Left ventricle myocardium inferior (tissue), 1 donor: ENCODE data around the gene GPR39. TPM values are rescaled to one million over a fixed set of nuclear protein-coding genes. Genes with fewer than 3 reads are reported as not detected.

Experiments
- DNase-seq: peaks from one replicate; pipeline ENCODE4 v3.0.0-alpha.2; 2020
- H3K27ac ChIP-seq: fragments of 200-600 bp; replicated peaks from 2 replicates; pipeline ENCODE4 v1.8.0; 2021
- H3K27me3 ChIP-seq: fragments of 200-600 bp; 2 replicates; pipeline ENCODE4 v1.8.0; 2021; ENCODE audit warnings: low read depth
- H3K36me3 ChIP-seq: fragments of 200-600 bp; 2 replicates; pipeline ENCODE4 v1.8.0; 2021
- H3K4me1 ChIP-seq: fragments of 200-600 bp; 2 replicates; pipeline ENCODE4 v1.8.0; 2021
- H3K4me3 ChIP-seq: fragments of 200-600 bp; 2 replicates; pipeline ENCODE4 v1.8.0; 2021; ENCODE audit warnings: mild to moderate bottlenecking, moderate library complexity
- H3K9me3 ChIP-seq: fragments of 200-600 bp; replicated peaks from 2 replicates; pipeline ENCODE4 v1.8.0; 2021
- intact Hi-C: fragments of 100-400 bp; cut with micrococcal nuclease; formaldehyde crosslinking; loops from one replicate; pipeline ENCODE4 v1.11.0; 2022
- total RNA-seq: library from RNA; stranded (reverse); fragmentation: NEBNext Ultra II Directional; extraction: Animal tissue kit (Norgen Biotek cat#: 25700); gene quantifications from one replicate; pipeline ENCODE4 v1.2.1, GENCODE V29; 2021
- TF ChIP-seq, protein P1 (sequence below): fragments of 200-600 bp; IDR thresholded peaks from 2 replicates; pipeline ENCODE4 v1.8.0; 2021; ENCODE audit warnings: antibody characterized with exemption, mild to moderate bottlenecking, borderline replicate concordance
- donor health status: DM: no; HTN: yes; CAD: no; lungs with severe emphysema.

GPR39 gene
- total RNA-seq, 1 donor from 2014 or later, result not detected

DNA sequence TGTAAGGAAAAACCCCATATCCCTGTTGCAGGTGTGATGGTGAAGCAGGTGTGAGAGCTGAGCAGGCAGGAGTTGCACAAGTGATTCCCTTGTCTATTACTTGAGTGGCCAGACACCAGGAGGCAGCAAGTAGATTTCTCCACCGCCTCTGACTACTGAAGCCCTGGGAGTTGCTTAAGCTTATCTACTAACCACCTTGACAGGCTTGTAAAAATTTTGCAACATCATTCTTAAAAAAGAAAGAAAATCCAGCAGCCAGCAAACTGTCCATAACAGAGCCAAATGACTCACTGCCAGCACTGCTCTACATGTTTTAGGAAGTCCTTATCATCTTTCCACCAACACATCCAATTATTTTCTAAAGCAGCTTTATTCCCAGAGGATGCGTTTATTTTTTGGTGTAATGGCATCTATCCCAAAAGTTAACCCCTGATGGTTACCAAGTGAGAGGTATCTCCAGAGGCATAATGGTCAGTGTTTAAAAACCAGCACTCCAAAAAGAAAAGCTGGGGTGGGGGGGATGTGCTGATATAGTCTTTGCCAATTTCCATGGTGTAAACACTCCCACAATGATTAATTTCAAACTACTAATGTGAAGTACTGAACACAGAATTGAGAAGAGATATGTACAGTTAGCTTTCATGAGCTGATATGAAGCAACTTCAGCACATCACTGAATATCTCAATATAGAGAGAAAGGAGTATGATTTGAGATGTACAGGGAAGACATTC lies 16.3 kb upstream of the GPR39 start:
- H3K36me3 ChIP-seq, result no peaks in the 10 kb centered on the region
- no peak overlapping the region for H3K27ac ChIP-seq
- intact Hi-C loops, result no loop called here
- peaks cover 2% of the 10 kb centered on the region for H3K9me3 ChIP-seq
- peaks cover 11% of the 10 kb centered on the region for H3K27me3 ChIP-seq
- no peak for DNase-seq
- TF ChIP-seq, protein P1, sequence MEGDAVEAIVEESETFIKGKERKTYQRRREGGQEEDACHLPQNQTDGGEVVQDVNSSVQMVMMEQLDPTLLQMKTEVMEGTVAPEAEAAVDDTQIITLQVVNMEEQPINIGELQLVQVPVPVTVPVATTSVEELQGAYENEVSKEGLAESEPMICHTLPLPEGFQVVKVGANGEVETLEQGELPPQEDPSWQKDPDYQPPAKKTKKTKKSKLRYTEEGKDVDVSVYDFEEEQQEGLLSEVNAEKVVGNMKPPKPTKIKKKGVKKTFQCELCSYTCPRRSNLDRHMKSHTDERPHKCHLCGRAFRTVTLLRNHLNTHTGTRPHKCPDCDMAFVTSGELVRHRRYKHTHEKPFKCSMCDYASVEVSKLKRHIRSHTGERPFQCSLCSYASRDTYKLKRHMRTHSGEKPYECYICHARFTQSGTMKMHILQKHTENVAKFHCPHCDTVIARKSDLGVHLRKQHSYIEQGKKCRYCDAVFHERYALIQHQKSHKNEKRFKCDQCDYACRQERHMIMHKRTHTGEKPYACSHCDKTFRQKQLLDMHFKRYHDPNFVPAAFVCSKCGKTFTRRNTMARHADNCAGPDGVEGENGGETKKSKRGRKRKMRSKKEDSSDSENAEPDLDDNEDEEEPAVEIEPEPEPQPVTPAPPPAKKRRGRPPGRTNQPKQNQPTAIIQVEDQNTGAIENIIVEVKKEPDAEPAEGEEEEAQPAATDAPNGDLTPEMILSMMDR, result no peak
- H3K4me1 ChIP-seq, result no peaks in the 10 kb centered on the region
- H3K4me3 ChIP-seq, result no peak overlapping the region

DNA sequence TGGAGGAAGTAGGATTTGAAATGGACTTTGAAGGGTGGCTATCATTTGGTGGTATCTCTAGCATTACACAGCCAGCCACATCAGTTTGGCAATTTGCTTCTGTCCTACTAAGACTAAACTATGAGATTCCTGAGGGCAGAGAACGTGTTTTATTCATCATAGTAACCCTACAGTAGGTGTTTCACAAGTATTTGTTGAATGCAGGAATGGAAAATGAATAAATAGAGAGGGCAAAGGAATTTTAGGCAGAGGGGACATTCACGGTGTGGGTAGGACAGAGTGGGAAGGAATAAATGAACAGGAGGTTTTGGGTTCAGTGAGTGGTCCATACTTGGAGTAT lies 15.7 kb upstream of the GPR39 start:
- H3K4me3 ChIP-seq, result no peak overlapping the region
- intact Hi-C loops, result no loop called here
- H3K36me3 ChIP-seq, result no peaks in the 10 kb centered on the region
- peaks cover 11% of the 10 kb centered on the region for H3K27me3 ChIP-seq
- no peak for DNase-seq
- H3K9me3 ChIP-seq, result peaks cover 8% of the 10 kb centered on the region
- TF ChIP-seq, protein P1, result no peak
- no peak overlapping the region for H3K27ac ChIP-seq
- no peaks in the 10 kb centered on the region for H3K4me1 ChIP-seq

DNA sequence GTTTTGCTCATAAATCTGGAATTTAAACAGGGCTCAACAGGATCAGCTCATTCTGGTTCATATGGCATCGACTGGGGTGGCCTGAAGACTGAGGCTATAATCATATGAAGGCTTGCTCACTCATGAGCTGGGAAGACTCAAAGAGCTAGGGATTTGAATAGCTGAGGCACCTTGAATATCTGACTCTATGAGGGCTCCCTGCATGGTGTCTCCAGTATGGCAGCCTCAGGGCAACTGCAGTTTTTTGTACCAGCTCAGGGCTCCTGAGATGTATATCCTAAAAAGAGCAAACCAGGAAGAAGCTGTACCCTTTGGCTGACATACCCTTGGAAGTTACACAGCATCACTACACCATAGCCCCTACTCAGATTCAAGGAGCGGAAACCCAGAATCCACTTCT lies 15.3 kb upstream of the GPR39 start:
- no peak for DNase-seq
- Histone ChIP-seq H3K36me3 (no peaks in the 10 kb centered on the region), H3K4me3 (no peak overlapping the region), H3K27ac (no peak overlapping the region), H3K27me3 (peaks cover 7% of the 10 kb centered on the region), H3K4me1 (no peaks in the 10 kb centered on the region), H3K9me3 (peaks cover 12% of the 10 kb centered on the region)
- intact Hi-C loops, result no loop called here
- TF ChIP-seq, protein P1, result no peak

DNA sequence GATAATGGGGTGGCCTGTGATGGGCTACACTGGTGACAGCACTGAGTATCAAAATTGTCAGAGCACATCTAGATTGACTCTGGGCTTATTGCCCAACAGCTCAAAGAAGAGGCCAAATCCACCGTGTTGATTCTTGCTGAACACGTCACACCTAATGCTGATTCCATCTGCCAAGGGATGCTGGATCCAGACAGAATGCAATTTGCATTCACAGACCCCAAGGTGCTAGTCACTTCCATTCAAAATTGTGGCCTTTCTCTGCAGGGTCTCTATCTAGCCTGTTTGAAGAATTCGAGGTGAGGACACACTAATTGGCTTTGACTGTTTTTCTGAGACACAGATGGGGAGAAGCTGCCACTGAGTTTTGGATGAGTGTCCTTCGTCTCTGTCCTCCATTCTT lies 13.5 kb upstream of the GPR39 start:
- no peak for DNase-seq
- Histone ChIP-seq H3K36me3 (no peaks in the 10 kb centered on the region), H3K4me3 (no peak overlapping the region), H3K27me3 (peaks cover 20% of the 10 kb centered on the region), H3K27ac (no peak overlapping the region), H3K9me3 (peaks cover 17% of the 10 kb centered on the region), H3K4me1 (no peaks in the 10 kb centered on the region)
- TF ChIP-seq, protein P1, result no peak
- intact Hi-C loops, result no loop called here

DNA sequence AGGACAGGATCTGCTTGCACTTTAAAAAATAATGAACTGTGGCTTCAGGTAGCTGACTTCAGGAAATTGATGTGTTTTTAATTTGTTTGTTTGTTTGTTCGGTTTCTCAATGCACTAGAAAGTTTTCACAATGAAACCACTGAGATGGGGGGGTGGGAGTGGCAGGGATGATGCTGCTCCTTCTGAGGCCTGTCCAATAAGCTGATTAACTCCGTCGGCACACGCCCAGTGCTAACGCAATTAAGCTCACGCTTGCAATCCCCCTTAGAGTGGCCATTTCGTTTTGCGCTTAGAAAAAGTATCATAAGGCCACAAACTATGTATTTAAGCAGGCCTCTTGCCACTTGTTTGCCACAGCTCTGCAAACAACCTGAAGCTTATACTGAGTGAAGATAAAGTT lies 12.5 kb upstream of the GPR39 start:
- intact Hi-C loops, result no loop called here
- no peak overlapping the region for H3K27ac ChIP-seq
- H3K27me3 ChIP-seq, result peaks cover 20% of the 10 kb centered on the region
- peaks cover 17% of the 10 kb centered on the region for H3K9me3 ChIP-seq
- TF ChIP-seq, protein P1, result no peak
- H3K36me3 ChIP-seq, result no peaks in the 10 kb centered on the region
- no peak overlapping the region for H3K4me3 ChIP-seq
- no peak for DNase-seq
- H3K4me1 ChIP-seq, result no peaks in the 10 kb centered on the region
